HG03108 (cell line): ENCODE measurements around the gene OLFML1.
A peak's percentile ranks its signal among the peaks of the same experiment; 100 is the strongest.

Source experiments
- ATAC-seq: cut with Tn5 transposase; IDR thresholded peaks from one replicate; pipeline ENCODE4 v1.9.1; 2021; ENCODE audit warnings: moderate library complexity; ENCODE audit not compliant: unreplicated experiment

The OLFML1 gene

GRCh38 chr11:7473717-7474116, 11.6 kb upstream of the OLFML1 start:
- ATAC-seq, result peak; percentile 95

- no peak for ATAC-seq
These were observed 5.2 kb upstream of the OLFML1 start for GRCh38 chr11:7480113-7480512.

- no peak for ATAC-seq
These were observed 1.2 kb upstream of the OLFML1 start for GRCh38 chr11:7484131-7484530.

GRCh38 chr11:7484645-7485044, 661 bp upstream of the OLFML1 start:
- no peak for ATAC-seq

- ATAC-seq, result no peak
These were observed 933 bp downstream of the OLFML1 start for GRCh38 chr11:7486098-7486780.

GRCh38 chr11:7486781-7487140, 1.5 kb downstream of the OLFML1 start:
- ATAC-seq, result no peak

GRCh38 chr11:7487360-7487759, 2.1 kb downstream of the OLFML1 start:
- ATAC-seq, result no peak

- ATAC-seq, result no peak
These were observed 3.4 kb downstream of the OLFML1 start for GRCh38 chr11:7488681-7489080.

GRCh38 chr11:7489376-7489775, 4.1 kb downstream of the OLFML1 start:
- no peak for ATAC-seq

- ATAC-seq, result no peak
These were observed 4.7 kb downstream of the OLFML1 start for GRCh38 chr11:7490054-7490453.

- no peak for ATAC-seq
These were observed 5.2 kb downstream of the OLFML1 start for GRCh38 chr11:7490535-7490934.

GRCh38 chr11:7492253-7492652, 6.9 kb downstream of the OLFML1 start:
- ATAC-seq, result no peak

GRCh38 chr11:7493670-7494069, 8.4 kb downstream of the OLFML1 start:
- ATAC-seq, result no peak

GRCh38 chr11:7494086-7494745, 8.9 kb downstream of the OLFML1 start:
- no peak for ATAC-seq

GRCh38 chr11:7495882-7496551, 10.7 kb downstream of the OLFML1 start:
- ATAC-seq, result peak; percentile 79

GRCh38 chr11:7498193-7498592, 12.9 kb downstream of the OLFML1 start:
- ATAC-seq, result no peak

GRCh38 chr11:7499081-7499480, 13.8 kb downstream of the OLFML1 start:
- no peak for ATAC-seq

GRCh38 chr11:7500251-7500650, 14.9 kb downstream of the OLFML1 start:
- ATAC-seq, result no peak

GRCh38 chr11:7501251-7501650, 15.9 kb downstream of the OLFML1 start:
- no peak for ATAC-seq

GRCh38 chr11:7501894-7502293, 16.6 kb downstream of the OLFML1 start:
- no peak for ATAC-seq

GRCh38 chr11:7506243-7506642, 20.9 kb downstream of the OLFML1 start:
- ATAC-seq, result no peak

- ATAC-seq, result no peak
These were observed 22.8 kb downstream of the OLFML1 start for GRCh38 chr11:7508087-7508486.
